ENCODE measurements around the gene ATP2C2. TPM values are rescaled to one million over a fixed set of nuclear protein-coding genes. Genes with fewer than 3 reads are reported as not detected.

ATP2C2 gene
- total and polyA plus RNA-seq, 2 of the 8 experiments (the other 6 are each of a cell fraction or from before 2014, with no cell fraction given): 1.2 to 2.8 TPM

- H3K14ac ChIP-seq (ENCODE audit: insufficient read length): no peak overlapping the region
- H3K4me2 ChIP-seq (ENCODE audit: insufficient read depth in 1 of 2, low read depth in 2 of 2, low read length in 2 of 2): no peak overlapping the region
- no peak for FAIRE-seq
- no peak overlapping the region for H4K5ac ChIP-seq (ENCODE audit: insufficient read length, low read depth, low read length)
- no peaks in the 10 kb centered on the region for H3K79me2 ChIP-seq (ENCODE audit: control insufficient read depth in 1 of 2, insufficient read depth in 2 of 2, low read length in 2 of 2)
- H3K9me3 ChIP-seq (ENCODE audit: insufficient read depth in 2 of 2, low read depth in 1 of 2, low read length in 1 of 2): no peaks in the 10 kb centered on the region
- H4K91ac ChIP-seq (replicated peaks; ENCODE audit: insufficient read length, low read length): peak overlapping the region; percentile 88
- ChIA-PET CTCF (ENCODE audit: partially characterized antibody) (interaction anchor here (1.0 to 9.7 kb wide), 19 partner anchors 9 to 708 kb away, joined by 3 to 64 read pairs (median 6); no protein-coding TSS in a partner anchor), POLR2A (ENCODE audit: partially characterized antibody) (no interaction called here)
- H2BK120ac ChIP-seq (replicated peaks; ENCODE audit: low read depth, low read length): no peak overlapping the region
- 84% methylated on average over 13 of the region's 13 CpGs; no CpG with 5 or more reads in 1 of the 2 experiments for WGBS, 2 experiments (ENCODE audit: extremely low coverage in 1 of 2, insufficient coverage in 1 of 2, insufficient read length in 1 of 2, insufficient replicate concordance in 2 of 2, low coverage in 1 of 2, low lambda C conversion rate in 2 of 2, missing lambda C conversion rate in 1 of 2)
- peak overlapping the region; percentile 52; the same call in 1 of the 2 replicates for H2BK12ac ChIP-seq (ENCODE audit: low read depth, low read length)
- no peaks in the 10 kb centered on the region for H3K23me2 ChIP-seq (ENCODE audit: low read depth, low read length)
- H3K79me1 ChIP-seq (ENCODE audit: low read depth, low read length): no peaks in the 10 kb centered on the region
- no peak overlapping the region for H3K4me3 ChIP-seq (ENCODE audit: extremely low read depth in 1 of 4, insufficient read depth in 2 of 4, low read depth in 3 of 4, low read length in 4 of 4)
- H3K36me3 ChIP-seq (ENCODE audit: control insufficient read depth in 2 of 4, insufficient read depth in 4 of 4, low read length in 3 of 4): no peaks in the 10 kb centered on the region
- H3K27me3 ChIP-seq (replicated peaks in 1 of 4; ENCODE audit: control insufficient read depth in 3 of 4, extremely low read depth in 1 of 4, insufficient read depth in 3 of 4, low read length in 3 of 4): no peaks in the 10 kb centered on the region; a peak in 1 of 7 replicates
- H2BK20ac ChIP-seq (ENCODE audit: low read length): peak overlapping the region; percentile 19; the same call in 1 of the 2 replicates
- no peak overlapping the region for H2AFZ ChIP-seq (ENCODE audit: low read length)
- H2BK15ac ChIP-seq (ENCODE audit: low read length): peak overlapping the region; percentile 9
- H2BK5ac ChIP-seq (ENCODE audit: low read depth, low read length): no peak overlapping the region
- no peaks in the 10 kb centered on the region for H4K20me1 ChIP-seq (replicated peaks in 1 of 2; ENCODE audit: control insufficient read depth in 1 of 2, insufficient read depth in 2 of 2, low read length in 2 of 2)
- H3K56ac ChIP-seq (replicated peaks; ENCODE audit: insufficient read length, low read depth, low read length): no peak overlapping the region
- no peak overlapping the region for H4K8ac ChIP-seq (ENCODE audit: extremely low read depth, insufficient read depth, low read length)
- H3K4ac ChIP-seq (replicated peaks; ENCODE audit: insufficient read length, low read depth, low read length): no peak overlapping the region
- H2AK5ac ChIP-seq (ENCODE audit: low read depth, low read length): peak overlapping the region; percentile 40; the same call in 1 of the 2 replicates
- no peak overlapping the region for H3K27ac ChIP-seq (ENCODE audit: low read depth, low read length)
- H3K23ac ChIP-seq (ENCODE audit: insufficient read length): no peak overlapping the region
- no peak for DNase-seq (ENCODE audit: low read depth in 1 of 2, low spot score in 2 of 2)
- no peak overlapping the region for H3K18ac ChIP-seq (ENCODE audit: extremely low read depth, low read length)
- TF ChIP-seq MAX (IDR thresholded peaks at IDR 0.05) (no peak), FOSL1 (IDR thresholded peaks at IDR 0.05; ENCODE audit: insufficient read depth, low read depth, low read length) (no peak), BACH1 (IDR thresholded peaks at IDR 0.05; ENCODE audit: low read length) (no peak), SRF (IDR thresholded peaks at IDR 0.05; ENCODE audit: low read depth, low read length) (no peak), POLR2AphosphoS5 (IDR thresholded peaks at IDR 0.05; ENCODE audit: low read depth, low read length) (no peak), CREB1 (IDR thresholded peaks at IDR 0.05) (no peak), TAF7 (optimal IDR thresholded peaks at IDR 0.05; ENCODE audit: borderline replicate concordance, low read depth, low read length) (no peak), CHD2 (IDR thresholded peaks at IDR 0.05; ENCODE audit: low read length) (no peak), RFX5 (IDR thresholded peaks at IDR 0.05; ENCODE audit: borderline replicate concordance, low read depth, low read length) (no peak), SP1 (IDR thresholded peaks at IDR 0.05; ENCODE audit: low read depth, low read length) (no peak), SUZ12 (IDR thresholded peaks at IDR 0.05; ENCODE audit: low read length) (no peak), ATF2 (IDR thresholded peaks at IDR 0.05; ENCODE audit: low read length) (no peak), CTBP2 (IDR thresholded peaks at IDR 0.05; ENCODE audit: borderline replicate concordance, insufficient read depth, insufficient read length, low read length) (no peak)
- H3K4me1 ChIP-seq (replicated peaks in 1 of 4; ENCODE audit: control insufficient read depth in 3 of 4, insufficient read depth in 4 of 4, low read length in 3 of 4): peaks cover 3 to 16% (median 11%) of the 10 kb centered on the region in 4 experiments; a peak in 6 of 7 replicates
- no peak overlapping the region; a peak in 1 of 7 replicates for H3K9ac ChIP-seq (replicated peaks in 1 of 4; ENCODE audit: extremely low read depth in 1 of 4, low read depth in 3 of 4, low read length in 3 of 4)
Observed at GRCh38 chr16:84511831-84512230, 143.5 kb downstream of the ATP2C2 start.

All from H1 (cell line).